Renal cortical epithelial cell (primary cell): Measurements from ENCODE around the gene USP3. TPM values are rescaled to one million over a fixed set of nuclear protein-coding genes. Genes with fewer than 3 reads are reported as not detected.

Source experiments
- DNase-seq: peaks from one replicate; pipeline ENCODE4 v3.0.0-alpha.2; 2011; ENCODE audit warnings: low read depth
- total RNA-seq: library from RNA; depleted of rRNA; stranded (reverse); fragments of >200 nt; gene quantifications from 2 replicates; pipeline ENCODE4 v1.2.3, GENCODE V29; 2014

USP3 gene
- total RNA-seq, 1 donor from 2014 or later: 60.7 TPM

DNA sequence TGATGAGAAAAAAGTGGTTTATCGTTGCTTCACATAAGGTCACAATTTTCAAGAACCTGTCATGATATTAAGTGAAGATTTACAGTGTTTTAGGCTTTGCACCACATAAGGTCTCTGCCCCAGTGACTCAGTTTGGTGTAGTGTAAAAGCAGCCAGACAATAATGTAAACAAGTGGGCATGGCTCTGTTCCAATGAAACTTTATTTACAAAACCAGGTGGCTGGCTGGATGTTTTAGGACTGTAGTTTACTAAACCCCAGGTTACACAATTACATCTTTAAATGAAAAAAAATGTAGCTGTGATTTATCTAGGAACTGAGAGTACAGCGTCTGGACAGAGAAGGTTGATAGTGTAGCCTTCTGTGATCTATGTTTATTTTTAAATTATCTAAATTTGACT, 83.1 kb downstream of the USP3 start:
- DNase-seq: peak; percentile 40

- no peak for DNase-seq
Observed at GRCh38 chr15:63588826-63589225, 84.4 kb downstream of the USP3 start.

DNA sequence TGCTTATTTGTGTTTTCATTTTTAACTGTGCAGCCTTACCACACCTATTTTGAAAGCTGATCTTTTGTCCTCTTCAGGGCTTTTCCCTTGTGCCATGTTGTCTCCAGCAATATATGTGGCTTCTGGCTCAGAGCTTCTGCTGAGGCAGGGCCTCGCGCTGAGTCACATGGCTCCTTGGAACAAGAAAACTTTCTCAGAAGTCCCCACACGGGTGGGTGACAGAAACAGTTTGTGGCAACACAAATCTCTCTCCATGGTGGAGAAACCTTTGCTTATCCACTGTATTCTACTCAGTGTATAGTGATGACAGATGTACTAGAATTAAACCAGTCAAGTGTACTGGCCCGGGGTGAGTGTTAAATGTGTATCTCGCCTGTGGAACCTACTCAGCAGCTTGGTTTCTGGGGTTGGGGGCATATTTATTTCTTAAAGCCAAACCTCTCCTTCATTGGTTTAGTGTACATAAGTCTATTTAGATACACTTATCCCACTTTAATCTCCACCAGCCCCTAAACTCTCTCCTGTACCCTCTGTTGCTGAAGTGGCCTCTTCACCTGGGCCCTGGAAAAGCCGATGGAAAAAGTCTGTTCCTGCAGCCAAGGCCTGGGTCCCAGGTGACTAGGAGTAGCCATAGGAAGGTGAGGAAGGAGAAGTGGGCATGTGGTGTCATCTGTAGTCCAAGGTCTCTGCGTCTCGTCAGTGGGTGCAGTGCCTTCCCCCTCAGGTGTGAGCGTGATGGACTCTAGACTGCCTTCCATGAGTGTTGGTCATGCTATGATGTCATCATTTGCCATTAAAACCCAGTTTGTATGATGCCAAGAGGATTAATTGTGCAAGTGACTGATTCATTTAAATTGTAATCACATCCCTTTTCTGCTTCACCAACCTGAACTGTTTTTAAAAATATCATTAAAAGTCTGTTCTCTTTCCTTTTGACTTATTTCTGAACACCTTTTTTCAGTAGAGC, 89.6 kb downstream of the USP3 start:
- peak; percentile 56 for DNase-seq

GRCh38 chr15:63595065-63595464, 90.7 kb downstream of the USP3 start:
- DNase-seq: no peak

DNA sequence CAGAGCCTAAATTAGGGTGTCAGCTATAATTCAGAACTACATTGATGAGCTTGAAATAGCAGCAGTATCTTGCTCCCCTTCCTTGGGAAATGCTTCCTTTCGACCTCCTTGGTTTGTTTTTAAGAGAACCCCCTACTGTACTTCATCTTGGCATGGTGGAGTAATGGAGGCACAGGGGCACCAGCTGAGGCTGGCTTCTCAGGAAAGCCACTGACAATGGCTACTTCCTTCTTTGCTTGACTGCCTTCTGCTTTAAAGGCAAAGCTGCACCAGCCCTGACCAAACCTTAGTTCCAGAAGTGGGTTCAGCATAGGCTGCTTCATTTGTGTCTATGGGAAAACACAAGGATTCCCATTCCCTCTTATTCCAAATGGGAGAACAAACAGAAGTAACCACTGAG, 91.3 kb downstream of the USP3 start:
- no peak for DNase-seq

DNA sequence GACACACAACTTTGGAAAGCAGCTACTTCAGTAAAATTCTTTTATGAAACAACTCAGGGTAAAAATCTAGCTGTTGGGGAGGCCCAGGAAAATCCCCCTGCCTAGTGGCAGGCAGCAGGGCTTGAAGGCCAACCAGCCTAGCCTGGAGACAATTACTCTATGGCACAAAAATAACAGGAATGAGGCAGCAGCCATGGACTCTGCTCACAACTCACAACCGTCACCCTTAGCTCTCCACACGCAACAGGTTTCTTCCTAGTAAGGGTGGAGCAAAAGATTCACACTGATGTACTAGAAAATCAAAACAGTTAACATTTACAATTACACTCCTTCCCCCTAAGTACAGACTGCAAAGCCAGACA, 92.3 kb downstream of the USP3 start:
- DNase-seq: no peak

DNA sequence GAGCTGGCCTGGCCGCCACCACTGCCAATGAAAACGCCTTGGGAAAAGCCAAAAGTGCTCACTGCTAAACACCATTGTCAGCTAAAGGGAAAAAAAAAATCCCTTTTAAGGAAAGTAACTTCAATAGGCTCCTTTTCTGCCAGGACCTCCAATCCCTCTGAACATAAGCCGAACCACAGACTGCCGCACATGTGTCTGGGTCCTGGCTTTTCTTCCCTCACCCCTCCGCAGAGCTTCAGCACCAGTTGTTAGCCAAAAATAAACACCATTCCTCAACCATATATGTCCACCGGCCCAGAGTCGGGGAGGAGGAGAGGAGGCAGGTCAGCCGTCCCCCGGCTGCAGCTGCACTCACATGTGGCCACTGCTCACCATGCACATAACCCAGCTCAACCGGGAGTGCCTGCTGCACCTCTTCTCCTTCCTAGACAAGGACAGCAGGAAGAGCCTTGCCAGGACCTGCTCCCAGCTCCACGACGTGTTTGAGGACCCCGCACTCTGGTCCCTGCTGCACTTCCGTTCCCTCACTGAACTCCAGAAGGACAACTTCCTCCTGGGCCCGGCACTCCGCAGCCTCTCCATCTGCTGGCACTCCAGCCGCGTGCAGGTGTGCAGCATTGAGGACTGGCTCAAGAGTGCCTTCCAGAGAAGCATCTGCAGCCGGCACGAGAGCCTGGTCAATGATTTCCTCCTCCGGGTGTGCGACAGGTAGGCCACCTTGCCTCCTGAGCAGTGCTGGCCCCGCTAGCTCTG, 92.8 kb downstream of the USP3 start, which contains the start of gene FBXL22:
Gene FBXL22, plus strand, starts transcription at position 350 of the 753 bp plus-strand sequence. Its CDS starts 6 bp downstream, at position 356.
- no peak for DNase-seq

DNA sequence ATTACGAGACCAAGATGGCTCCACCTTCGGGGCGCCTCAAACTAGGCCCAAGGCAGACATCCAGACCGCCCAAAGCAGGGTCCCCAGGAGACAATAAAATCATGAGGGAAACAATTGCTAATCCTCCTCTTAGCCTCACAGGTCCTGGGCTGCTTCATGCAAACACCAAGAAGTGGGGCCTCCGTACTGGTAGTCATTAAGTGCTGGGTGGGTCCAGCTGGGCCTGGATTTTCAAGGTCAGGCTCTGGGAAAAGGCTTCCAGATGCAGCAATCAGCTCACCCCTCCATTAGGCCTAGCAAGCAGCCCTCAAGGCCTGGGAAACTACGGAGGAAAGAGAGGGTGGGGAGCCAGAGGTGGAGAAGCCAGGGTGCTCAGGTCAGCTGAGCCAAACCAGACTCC, 93.4 kb downstream of the USP3 start:
- DNase-seq: no peak

- peak; percentile 40 for DNase-seq
Observed at GRCh38 chr15:63598473-63599400, 94.3 kb downstream of the USP3 start.

- peak; percentile 50 for DNase-seq
Observed at GRCh38 chr15:63599401-63600000, 95.1 kb downstream of the USP3 start.

- no peak for DNase-seq
Observed at GRCh38 chr15:63600001-63600615, 95.7 kb downstream of the USP3 start.

- peak; percentile 59 for DNase-seq
Observed at GRCh38 chr15:63600616-63601025, 96.2 kb downstream of the USP3 start.

DNA sequence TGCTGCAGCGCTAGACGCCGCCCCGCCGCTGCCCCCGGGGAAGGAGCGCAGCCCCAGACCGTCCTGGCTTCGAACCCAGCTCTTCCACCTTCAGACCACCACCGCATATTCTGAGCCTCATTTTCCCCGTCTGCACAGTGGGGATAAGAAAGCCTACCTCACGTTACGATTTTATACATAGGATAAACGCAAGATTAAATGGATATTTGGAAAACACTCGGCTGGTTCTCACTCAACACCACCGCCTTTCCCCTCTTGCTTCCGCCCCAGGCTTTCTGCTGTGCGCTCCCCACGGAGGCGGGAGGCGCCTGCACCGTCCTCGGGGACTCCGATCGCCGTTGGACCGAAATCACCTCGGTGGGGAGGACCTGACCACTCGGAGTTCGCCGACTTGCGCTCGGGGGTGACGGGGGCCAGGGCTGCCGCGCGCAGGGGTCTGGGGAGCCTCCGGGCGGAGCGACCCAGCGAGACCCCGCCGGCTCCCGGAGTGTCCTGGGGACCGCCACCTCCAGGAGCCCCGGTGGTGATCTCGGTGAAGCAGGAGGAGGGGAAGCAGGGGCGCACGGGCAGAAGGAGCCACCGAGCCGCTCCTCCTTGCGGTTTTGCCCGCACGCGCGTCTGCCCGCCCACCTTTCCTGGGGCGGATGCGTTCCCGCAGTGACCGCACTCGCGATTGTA, 96.8 kb downstream of the USP3 start:
- no peak for DNase-seq

DNA sequence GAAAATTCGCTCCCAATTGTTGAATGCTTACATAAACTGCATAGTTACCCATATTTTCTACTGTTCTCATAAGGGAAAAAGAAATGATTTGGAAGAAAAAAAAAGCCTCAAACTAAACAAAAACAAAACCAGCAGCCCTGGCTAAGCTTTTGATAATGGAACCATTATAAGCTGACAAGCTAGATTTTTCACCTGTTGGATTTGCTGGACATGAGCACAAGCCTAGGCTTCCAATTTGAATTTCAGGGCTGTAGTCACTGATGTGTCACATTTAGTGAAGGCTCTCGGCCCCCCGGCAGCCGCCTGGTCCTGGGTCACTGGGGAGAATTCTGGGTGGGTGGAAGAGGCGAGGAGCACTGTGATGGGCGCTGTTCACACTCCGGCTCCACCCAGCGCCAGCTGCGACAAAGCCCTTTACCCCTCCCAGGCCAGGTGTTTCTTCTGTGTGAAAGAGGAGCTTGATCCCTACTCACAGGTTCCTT, 97.4 kb downstream of the USP3 start:
- DNase-seq: no peak

- no peak for DNase-seq
Observed at GRCh38 chr15:63602595-63602994, 98.2 kb downstream of the USP3 start.

GRCh38 chr15:63603516-63603915, 99.1 kb downstream of the USP3 start:
- no peak for DNase-seq

GRCh38 chr15:63604281-63604680, 99.9 kb downstream of the USP3 start:
- no peak for DNase-seq

DNA sequence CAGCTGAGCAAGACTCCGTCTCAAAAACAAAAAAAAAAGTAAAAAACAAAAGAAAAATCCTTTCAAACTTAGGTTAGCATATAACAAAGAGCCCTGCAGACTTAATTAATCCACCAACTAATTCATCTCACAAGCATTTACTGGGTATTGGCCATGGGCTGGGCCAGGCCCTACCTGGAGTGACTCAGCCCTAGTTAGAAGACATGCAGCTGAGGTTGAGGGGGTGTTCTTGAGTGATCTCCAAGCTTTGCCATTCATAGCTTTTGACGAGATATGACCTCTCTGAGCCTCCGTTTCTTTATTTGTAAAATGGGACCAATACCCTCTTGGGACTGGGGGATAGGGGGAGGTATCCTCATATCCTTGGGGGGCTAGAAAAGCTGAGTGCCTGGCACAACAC, 100.6 kb downstream of the USP3 start:
- DNase-seq: no peak

- no peak for DNase-seq
Observed at GRCh38 chr15:63605816-63606215, 101.4 kb downstream of the USP3 start.

GRCh38 chr15:63606308-63606707, 101.9 kb downstream of the USP3 start:
- DNase-seq: no peak
